ENCODE measurements around the gene CDK14. TPM values are rescaled to one million over a fixed set of nuclear protein-coding genes. Genes with fewer than 3 reads are reported as not detected.

CDK14 gene
- total and polyA plus RNA-seq, 4 donors = 4.2 to 12.4 (median 7.4) TPM

DNA sequence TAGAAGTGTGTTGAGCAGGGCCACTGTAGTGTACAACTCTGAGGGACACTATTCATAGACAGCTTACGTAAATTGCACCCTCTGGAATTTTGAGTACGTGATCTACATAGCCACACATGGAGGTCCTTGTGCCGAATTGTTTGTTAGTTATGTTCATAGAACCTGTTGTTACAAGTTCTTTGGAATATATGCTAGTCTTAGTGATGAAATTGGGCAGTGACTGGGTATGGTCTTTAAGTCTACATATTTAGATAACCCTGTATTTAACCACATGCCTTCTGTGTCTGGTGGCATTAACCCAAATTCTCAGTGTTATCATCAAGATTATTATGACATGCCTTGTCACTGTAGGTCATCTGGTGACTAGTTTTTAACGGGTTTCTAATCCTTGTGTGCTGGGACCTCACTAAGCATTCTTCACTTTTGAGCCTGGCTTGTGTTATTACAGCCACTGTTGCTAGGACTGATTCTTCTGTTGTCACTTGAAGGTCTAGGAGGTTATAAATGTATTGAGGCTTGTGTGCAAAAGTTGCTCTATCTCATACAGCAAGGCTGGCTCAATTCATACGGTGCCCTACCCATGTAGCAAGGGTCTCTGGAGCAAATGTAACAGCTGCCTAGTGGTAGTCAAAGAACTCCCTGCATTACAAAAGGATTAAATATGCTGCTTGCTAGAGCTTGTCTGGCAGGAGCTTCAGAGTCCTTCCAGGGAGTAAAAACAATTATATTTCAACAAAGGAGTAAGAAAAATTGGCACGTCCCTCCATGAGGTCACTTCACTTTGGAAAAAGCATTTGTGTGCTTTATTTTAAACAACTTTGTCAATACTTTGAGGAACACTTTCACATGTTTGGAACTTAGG lies 65.4 kb downstream of the CDK14 start:
- no peaks in the 10 kb centered on the region for H3K9me3 ChIP-seq (ENCODE audit: control insufficient read depth in 4 of 4, low read length in 3 of 4)
- H3K27ac ChIP-seq (ENCODE audit: low read depth in 1 of 2, low read length in 2 of 2) = no peak overlapping the region
- 80% methylated on average over 6 of the region's 6 CpGs for WGBS
- no peak for DNase-seq (ENCODE audit: low spot score)
- TF ChIP-seq, protein P1, sequence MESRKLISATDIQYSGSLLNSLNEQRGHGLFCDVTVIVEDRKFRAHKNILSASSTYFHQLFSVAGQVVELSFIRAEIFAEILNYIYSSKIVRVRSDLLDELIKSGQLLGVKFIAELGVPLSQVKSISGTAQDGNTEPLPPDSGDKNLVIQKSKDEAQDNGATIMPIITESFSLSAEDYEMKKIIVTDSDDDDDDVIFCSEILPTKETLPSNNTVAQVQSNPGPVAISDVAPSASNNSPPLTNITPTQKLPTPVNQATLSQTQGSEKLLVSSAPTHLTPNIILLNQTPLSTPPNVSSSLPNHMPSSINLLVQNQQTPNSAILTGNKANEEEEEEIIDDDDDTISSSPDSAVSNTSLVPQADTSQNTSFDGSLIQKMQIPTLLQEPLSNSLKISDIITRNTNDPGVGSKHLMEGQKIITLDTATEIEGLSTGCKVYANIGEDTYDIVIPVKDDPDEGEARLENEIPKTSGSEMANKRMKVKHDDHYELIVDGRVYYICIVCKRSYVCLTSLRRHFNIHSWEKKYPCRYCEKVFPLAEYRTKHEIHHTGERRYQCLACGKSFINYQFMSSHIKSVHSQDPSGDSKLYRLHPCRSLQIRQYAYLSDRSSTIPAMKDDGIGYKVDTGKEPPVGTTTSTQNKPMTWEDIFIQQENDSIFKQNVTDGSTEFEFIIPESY (IDR thresholded peaks at IDR 0.05) = no peak
- TF ChIP-seq REST (IDR thresholded peaks at IDR 0.05) = no peak
- TF ChIP-seq YY1 (IDR thresholded peaks at IDR 0.05) = no peak
- no peak for TF ChIP-seq FOXA1 (IDR thresholded peaks at IDR 0.05)
- no peak for TF ChIP-seq HNF4A (conservative IDR thresholded peaks at IDR 0.05)
- TF ChIP-seq GABPA (IDR thresholded peaks at IDR 0.05 in 1 of 2, conservative IDR thresholded peaks at IDR 0.05 in 1 of 2) = no peak
- TF ChIP-seq TAF1 (conservative IDR thresholded peaks at IDR 0.05) = no peak
- TF ChIP-seq NR2F2 (IDR thresholded peaks at IDR 0.05) = no peak
- TF ChIP-seq FOXA2 (IDR thresholded peaks at IDR 0.05) = no peak
- TF ChIP-seq, protein P2, sequence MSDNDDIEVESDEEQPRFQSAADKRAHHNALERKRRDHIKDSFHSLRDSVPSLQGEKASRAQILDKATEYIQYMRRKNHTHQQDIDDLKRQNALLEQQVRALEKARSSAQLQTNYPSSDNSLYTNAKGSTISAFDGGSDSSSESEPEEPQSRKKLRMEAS (IDR thresholded peaks at IDR 0.05) = no peak
- no peak for TF ChIP-seq JUND (IDR thresholded peaks at IDR 0.05)
- TF ChIP-seq EGR1 (IDR thresholded peaks at IDR 0.05; ENCODE audit: low read depth in 2 of 2) = no peak
- no peak for TF ChIP-seq RAD21 (IDR thresholded peaks at IDR 0.05)
- H3K4me1 ChIP-seq (ENCODE audit: control insufficient read depth in 4 of 4, insufficient read depth in 4 of 4, low read length in 3 of 4) = peaks cover 0 to 18% (median 6%) of the 10 kb centered on the region in 4 donors
- H3K36me3 ChIP-seq (ENCODE audit: control insufficient read depth in 4 of 4, insufficient read depth in 3 of 4, low read depth in 1 of 4, low read length in 3 of 4) = no peaks in the 10 kb centered on the region
- H3K4me3 ChIP-seq (ENCODE audit: low read depth in 1 of 3, low read length in 3 of 3) = no peak overlapping the region
- H3K9ac ChIP-seq (ENCODE audit: low read depth in 1 of 2, low read length in 2 of 2) = no peak overlapping the region
- no peaks in the 10 kb centered on the region for H3K27me3 ChIP-seq (ENCODE audit: control insufficient read depth in 4 of 4, insufficient read depth in 4 of 4, low read length in 3 of 4)

- no peak overlapping the region for H3K9ac ChIP-seq (ENCODE audit: low read depth in 1 of 2, low read length in 2 of 2)
Measured at GRCh38 chr7:90663176-90663575, 67.1 kb downstream of the CDK14 start.

More at GRCh38 chr7:90663176-90663575, 67.1 kb downstream of the CDK14 start:
- Histone ChIP-seq H3K4me3 (ENCODE audit: low read depth in 1 of 3, low read length in 3 of 3) (no peak overlapping the region), H3K27ac (ENCODE audit: low read depth in 1 of 2, low read length in 2 of 2) (no peak overlapping the region), H3K4me1 (ENCODE audit: control insufficient read depth in 4 of 4, insufficient read depth in 4 of 4, low read length in 3 of 4) (peaks cover 0 to 20% (median 6%) of the 10 kb centered on the region in 4 donors), H3K27me3 (ENCODE audit: control insufficient read depth in 4 of 4, insufficient read depth in 4 of 4, low read length in 3 of 4) (no peaks in the 10 kb centered on the region), H3K9me3 (ENCODE audit: control insufficient read depth in 4 of 4, low read length in 3 of 4) (no peaks in the 10 kb centered on the region), H3K36me3 (ENCODE audit: control insufficient read depth in 4 of 4, insufficient read depth in 3 of 4, low read depth in 1 of 4, low read length in 3 of 4) (no peaks in the 10 kb centered on the region)
- no peak for DNase-seq (ENCODE audit: low spot score)
- WGBS = 62% methylated on average over 3 of the region's 3 CpGs
- TF ChIP-seq TAF1 (conservative IDR thresholded peaks at IDR 0.05) = no peak
- no peak for TF ChIP-seq ATF3 (IDR thresholded peaks at IDR 0.05)
- TF ChIP-seq, protein P2 (IDR thresholded peaks at IDR 0.05) = no peak
- no peak for TF ChIP-seq NR2F2 (IDR thresholded peaks at IDR 0.05)
- TF ChIP-seq YY1 (IDR thresholded peaks at IDR 0.05) = no peak
- TF ChIP-seq, protein P1 (IDR thresholded peaks at IDR 0.05) = no peak
